ENCODE results near the gene C11orf24.

- TF ChIP-seq POLR2A (IDR thresholded peaks at IDR 0.05) (no peak), CTCF (IDR thresholded peaks at IDR 0.05) (no peak)
Observed at GRCh38 chr11:68298659-68299516, 27.1 kb upstream of the C11orf24 start.

Data from Peyer's patch (tissue), 4 donors.